ENCODE data around the gene MPRIP. TPM values are rescaled to one million over a fixed set of nuclear protein-coding genes. Genes with fewer than 3 reads are reported as not detected.
"Not testable (repeated sequence)": the region's sequence is repeated elsewhere in the genome, so short reads cannot be mapped to it uniquely, and the experiment has no call there.

MPRIP gene
- total RNA-seq, 1 experiment from 2014 or later = 73.9 TPM

DNA sequence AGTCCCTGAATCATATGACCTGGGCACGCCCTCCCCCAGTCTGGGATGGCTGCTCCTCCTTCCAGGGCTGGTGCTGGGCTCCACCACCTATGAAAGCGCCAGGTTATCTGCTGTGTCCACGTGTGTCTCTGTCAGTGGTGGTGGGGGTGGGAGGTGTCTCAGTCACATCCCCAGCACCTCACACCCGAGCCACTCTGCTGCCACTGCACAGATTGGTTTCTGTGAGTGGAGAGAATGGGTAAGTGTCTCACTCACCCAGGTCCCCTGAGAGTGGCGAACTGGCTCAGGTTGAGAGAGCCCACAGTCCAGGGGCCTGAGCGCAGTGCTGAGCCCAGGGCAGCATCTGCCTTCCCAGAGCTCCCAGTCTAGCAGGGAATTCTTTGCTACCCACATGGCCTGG is 84.9 kb downstream of the MPRIP start:
- Histone ChIP-seq H3K4me3 (ENCODE audit: insufficient read depth, low read depth, low read length) (no peak overlapping the region), H3K27me3 (ENCODE audit: control insufficient read depth, insufficient read depth, low read length) (no peaks in the 10 kb centered on the region), H3K36me3 (replicated peaks; ENCODE audit: control insufficient read depth, insufficient read depth, low read length) (peaks cover 10% of the 10 kb centered on the region)
- DNase-seq = no peak

DNA sequence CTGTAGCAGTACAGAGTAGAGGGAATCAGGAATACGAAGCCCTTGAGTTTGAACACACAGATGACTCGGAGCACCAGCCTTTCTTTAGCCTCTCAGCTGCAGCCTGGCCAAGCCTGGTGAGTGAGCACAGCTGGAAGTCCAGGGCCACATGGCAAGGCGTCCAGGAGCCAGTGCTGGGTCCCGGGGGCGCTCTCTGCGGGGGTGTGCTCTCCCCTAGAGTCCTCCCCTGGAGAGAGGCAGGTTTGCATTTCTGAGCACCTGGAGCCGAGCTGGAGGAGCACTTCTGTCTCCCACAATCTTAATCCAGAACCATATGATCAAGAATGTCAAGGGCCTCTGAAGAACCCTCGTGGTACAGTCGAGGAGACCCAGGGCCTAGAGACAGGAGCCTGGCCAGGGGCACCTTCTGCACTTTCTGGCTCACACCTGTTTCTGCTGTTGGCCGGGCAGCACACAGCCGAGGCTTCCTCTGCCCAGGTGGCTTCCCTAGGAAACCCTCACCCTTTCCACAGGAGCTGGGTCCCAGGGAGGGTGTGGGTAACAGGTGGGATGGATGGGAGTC is 85.6 kb downstream of the MPRIP start:
- Histone ChIP-seq H3K36me3 (replicated peaks; ENCODE audit: control insufficient read depth, insufficient read depth, low read length) (peaks cover 11% of the 10 kb centered on the region), H3K4me3 (ENCODE audit: insufficient read depth, low read depth, low read length) (no peak overlapping the region), H3K27me3 (ENCODE audit: control insufficient read depth, insufficient read depth, low read length) (no peaks in the 10 kb centered on the region)
- DNase-seq = no peak

DNA sequence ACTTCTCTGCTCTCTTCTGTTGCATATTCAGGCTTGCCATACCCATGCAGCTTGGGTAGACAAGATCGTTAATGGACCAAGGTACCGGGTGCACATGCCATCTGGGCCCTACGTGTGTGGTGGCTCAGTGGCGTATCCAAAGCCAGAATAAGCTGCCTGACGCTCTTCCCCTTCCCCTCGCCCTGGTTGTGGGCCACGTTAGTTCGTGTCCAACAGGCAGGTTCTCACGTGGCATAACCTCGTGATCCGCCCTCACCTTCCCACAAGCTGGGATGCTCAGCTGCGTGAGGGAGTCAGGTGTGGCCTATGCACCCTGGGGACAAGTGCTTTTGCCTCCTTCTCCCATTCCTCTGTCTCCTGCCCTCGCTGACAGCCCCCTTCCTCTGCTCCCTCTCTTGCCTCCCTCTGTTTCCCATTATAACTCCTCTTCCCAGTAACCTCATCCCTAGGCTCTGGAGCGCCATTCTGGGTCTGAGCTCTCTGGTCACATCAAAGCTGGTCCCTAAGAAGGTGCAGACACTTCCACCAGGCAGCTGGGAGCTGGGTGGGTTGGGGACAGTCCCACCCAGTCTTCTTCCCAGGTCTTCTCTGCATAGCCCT is 86.3 kb downstream of the MPRIP start:
- Histone ChIP-seq H3K27me3 (ENCODE audit: control insufficient read depth, insufficient read depth, low read length) (no peaks in the 10 kb centered on the region), H3K4me3 (ENCODE audit: insufficient read depth, low read depth, low read length) (no peak overlapping the region), H3K36me3 (replicated peaks; ENCODE audit: control insufficient read depth, insufficient read depth, low read length) (peaks cover 11% of the 10 kb centered on the region)
- no peak for DNase-seq

DNA sequence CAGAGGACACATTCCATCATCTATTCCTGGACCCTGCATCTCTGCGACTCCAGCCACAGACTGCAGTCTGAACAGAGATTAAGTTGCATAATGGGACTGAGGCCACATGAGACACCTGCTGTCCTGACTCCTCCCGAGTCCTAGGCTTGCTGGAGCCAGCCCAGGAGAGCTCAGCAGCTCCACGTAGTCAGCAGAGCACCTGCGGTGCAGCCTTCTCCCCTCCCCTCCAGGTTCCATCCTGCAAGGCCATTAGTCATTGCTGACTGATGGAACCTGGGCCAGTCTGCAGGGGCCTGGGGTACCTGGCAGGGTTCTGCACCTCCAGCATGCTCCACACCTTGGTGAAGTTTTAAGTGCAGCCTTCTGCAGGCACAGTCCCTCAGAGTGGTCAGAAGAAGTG is 87.2 kb downstream of the MPRIP start:
- no peaks in the 10 kb centered on the region for H3K27me3 ChIP-seq (ENCODE audit: control insufficient read depth, insufficient read depth, low read length)
- H3K4me3 ChIP-seq (ENCODE audit: insufficient read depth, low read depth, low read length) = no peak overlapping the region
- DNase-seq = no peak
- H3K36me3 ChIP-seq (replicated peaks; ENCODE audit: control insufficient read depth, insufficient read depth, low read length) = peaks cover 11% of the 10 kb centered on the region

DNA sequence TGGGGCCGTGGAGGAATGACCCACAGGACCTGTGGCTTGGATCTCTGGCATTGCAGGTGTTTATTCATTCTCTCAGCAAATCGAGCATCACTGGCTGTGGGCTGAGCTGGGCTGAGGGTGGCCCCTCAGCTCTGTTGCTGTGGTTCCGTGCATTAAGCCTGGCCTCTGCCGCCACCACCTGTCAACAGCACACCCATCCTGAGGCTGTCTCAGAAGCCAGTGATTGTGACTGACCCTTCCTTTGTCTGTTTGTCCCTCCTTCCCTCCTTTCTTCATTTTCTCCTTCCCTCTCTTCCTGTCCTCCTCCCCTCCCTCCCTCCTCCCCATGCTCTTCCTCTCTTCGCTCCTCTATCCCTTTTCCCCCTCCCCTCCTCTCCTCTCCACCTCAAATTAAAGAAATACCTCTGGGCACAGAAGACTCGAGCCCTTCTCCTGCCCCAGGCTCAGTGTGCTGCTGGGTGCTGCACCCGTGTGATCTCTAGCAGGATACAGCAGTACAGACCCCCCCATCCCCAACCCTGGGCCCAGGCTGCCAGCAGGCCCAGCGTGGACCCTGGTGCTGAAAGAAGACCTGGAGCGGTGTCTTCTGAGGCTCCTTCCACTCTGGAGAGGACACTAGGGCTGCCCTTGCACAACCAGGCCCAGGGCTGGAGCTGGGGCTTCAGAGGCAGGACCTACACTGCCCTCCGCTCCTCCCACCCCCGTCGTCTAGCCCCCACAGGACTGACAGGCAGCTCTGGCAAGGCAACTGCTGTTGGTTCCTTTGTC is 88.0 kb downstream of the MPRIP start:
- Histone ChIP-seq H3K36me3 (replicated peaks; ENCODE audit: control insufficient read depth, insufficient read depth, low read length) (peaks cover 12% of the 10 kb centered on the region), H3K27me3 (ENCODE audit: control insufficient read depth, insufficient read depth, low read length) (no peaks in the 10 kb centered on the region), H3K4me3 (ENCODE audit: insufficient read depth, low read depth, low read length) (no peak overlapping the region)
- DNase-seq = no peak

DNA sequence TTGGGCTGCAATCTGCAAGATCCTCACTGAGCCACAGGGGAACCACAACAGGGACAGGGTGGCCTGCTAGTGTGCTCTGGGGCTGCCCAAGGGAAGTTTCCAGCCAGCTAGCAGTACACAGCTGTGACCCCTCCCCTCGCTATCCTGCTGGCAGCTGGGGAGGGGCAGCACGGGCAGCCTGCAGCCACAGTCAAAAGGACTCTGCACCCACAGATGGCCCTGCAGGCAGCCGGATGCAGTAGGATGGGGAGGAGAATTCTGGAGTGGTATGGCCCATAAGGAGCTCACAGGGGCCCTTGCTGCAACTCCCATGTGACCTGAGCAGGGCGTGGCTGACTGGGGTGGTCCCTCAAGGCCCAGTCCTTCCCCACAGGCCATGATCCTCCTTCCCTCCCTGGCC is 89.6 kb downstream of the MPRIP start:
- peaks cover 14% of the 10 kb centered on the region for H3K36me3 ChIP-seq (replicated peaks; ENCODE audit: control insufficient read depth, insufficient read depth, low read length)
- no peaks in the 10 kb centered on the region for H3K27me3 ChIP-seq (ENCODE audit: control insufficient read depth, insufficient read depth, low read length)
- DNase-seq = no peak
- no peak overlapping the region for H3K4me3 ChIP-seq (ENCODE audit: insufficient read depth, low read depth, low read length)

DNA sequence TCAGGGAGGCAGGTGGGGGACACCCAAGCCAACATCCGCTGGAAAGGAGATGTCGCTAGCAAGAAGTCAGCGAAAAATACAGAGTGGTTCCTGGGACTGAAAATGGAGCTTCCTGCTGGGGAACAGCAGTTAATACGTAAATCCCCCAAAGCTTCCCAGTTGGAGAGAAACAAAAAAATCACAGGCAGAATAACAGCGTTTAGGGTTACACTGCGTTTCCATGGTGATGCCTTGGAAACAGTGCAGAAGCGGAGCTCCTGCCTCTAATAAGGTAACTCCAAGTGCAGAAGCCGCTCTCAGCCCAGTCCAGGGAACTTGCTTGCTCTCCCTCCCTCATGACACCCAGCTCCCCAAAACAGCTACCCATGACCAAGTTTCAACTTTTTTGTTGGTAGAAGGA is 90.5 kb downstream of the MPRIP start:
- no peaks in the 10 kb centered on the region for H3K27me3 ChIP-seq (ENCODE audit: control insufficient read depth, insufficient read depth, low read length)
- peaks cover 17% of the 10 kb centered on the region for H3K36me3 ChIP-seq (replicated peaks; ENCODE audit: control insufficient read depth, insufficient read depth, low read length)
- DNase-seq = no peak
- no peak overlapping the region for H3K4me3 ChIP-seq (ENCODE audit: insufficient read depth, low read depth, low read length)

DNA sequence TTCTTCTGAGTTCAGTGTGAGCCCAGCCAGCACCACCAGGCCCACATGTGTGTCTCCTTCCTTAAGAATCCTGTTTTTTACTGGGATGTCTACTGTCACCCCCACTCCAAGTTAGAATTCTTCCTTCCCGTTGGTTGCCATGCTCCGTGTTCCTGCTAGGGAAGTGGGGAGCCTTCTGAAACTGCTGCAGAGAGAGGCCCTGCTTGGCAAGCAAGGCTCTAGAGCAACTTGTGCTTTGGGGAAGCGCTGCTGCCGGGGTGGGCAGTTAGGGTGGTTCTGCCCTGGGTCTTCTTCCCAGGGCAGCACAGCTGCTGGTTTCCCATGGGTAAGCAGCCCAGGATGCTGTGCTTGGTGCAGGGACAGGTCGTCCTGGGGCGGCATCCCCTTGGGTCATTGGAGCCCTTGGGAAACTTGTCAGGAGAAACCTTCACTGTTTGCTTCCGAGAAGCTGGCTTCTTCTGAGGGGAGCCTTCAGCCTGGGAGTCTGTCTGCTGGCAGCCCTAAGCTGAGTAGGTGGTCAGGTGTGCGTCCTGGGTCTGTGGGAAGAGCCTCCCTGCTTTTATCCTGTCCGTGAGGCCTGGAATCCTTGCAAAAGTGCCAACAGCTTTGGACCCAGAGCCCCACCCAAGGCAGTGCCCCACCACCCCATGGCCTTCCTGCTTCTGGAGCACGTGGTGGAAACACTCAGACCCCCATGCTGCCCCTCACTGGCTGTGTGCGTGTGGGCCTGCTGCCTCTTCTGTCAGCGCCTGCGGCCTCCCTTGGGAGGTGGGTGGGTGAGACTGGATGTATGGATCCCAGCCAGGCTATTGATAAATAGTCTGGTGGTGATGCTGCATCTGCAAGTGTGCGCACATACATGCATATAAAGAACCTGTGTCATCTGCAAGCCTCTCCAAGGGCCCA is 92.0 kb downstream of the MPRIP start:
- Histone ChIP-seq H3K27me3 (ENCODE audit: control insufficient read depth, insufficient read depth, low read length) (no peaks in the 10 kb centered on the region), H3K36me3 (replicated peaks; ENCODE audit: control insufficient read depth, insufficient read depth, low read length) (peaks cover 17% of the 10 kb centered on the region)

DNA sequence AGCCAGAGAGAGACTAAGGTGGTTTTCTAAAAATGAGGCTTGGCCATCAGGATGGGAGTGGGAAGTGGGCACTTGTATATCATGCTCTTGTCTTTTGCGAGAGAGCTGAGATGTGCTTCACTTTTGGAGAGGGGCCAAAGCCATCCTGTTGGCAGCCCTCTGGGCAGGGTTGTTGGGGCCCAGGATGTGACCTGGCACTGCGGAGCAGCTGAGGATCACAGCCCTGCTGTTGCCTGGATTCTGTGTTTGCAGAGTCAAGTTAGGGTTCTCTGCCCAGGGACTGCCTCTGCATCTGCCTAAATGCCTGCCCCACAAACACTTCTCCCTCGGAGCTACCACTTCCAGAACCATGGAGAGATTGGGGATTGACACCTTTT is 92.7 kb downstream of the MPRIP start:
- no peak for DNase-seq
- Histone ChIP-seq H3K27me3 (ENCODE audit: control insufficient read depth, insufficient read depth, low read length) (no peaks in the 10 kb centered on the region), H3K36me3 (replicated peaks; ENCODE audit: control insufficient read depth, insufficient read depth, low read length) (peaks cover 17% of the 10 kb centered on the region), H3K4me3 (ENCODE audit: insufficient read depth, low read depth, low read length) (no peak overlapping the region)

More for the DNA sequence above, 92.0 kb downstream of the MPRIP start:
- no peak overlapping the region for H3K4me3 ChIP-seq (ENCODE audit: insufficient read depth, low read depth, low read length)
- no peak for DNase-seq

DNA sequence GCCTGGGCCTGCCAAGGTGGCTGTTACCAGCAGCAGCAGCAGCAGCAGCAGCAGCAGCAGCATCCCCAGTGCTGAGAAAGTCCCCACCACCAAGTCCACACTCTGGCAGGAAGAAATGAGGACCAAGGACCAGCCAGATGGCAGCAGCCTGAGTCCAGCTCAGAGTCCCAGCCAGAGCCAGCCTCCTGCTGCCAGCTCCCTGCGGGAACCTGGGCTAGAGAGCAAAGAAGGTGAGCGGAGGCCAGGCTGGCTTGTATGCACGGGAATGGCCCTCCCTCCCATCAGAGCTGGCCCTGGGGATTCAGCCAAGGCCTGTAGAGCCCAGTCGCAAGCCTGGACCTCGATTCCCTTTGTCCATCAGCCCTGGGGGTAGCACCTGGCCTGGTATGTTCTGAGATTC is 94.0 kb downstream of the MPRIP start:
- H3K4me3 ChIP-seq (ENCODE audit: insufficient read depth, low read depth, low read length); H3K27me3 ChIP-seq (ENCODE audit: control insufficient read depth, insufficient read depth, low read length); DNase-seq: not testable (repeated sequence)
- H3K36me3 ChIP-seq (replicated peaks; ENCODE audit: control insufficient read depth, insufficient read depth, low read length) = peaks cover 13% of the 10 kb centered on the region

DNA sequence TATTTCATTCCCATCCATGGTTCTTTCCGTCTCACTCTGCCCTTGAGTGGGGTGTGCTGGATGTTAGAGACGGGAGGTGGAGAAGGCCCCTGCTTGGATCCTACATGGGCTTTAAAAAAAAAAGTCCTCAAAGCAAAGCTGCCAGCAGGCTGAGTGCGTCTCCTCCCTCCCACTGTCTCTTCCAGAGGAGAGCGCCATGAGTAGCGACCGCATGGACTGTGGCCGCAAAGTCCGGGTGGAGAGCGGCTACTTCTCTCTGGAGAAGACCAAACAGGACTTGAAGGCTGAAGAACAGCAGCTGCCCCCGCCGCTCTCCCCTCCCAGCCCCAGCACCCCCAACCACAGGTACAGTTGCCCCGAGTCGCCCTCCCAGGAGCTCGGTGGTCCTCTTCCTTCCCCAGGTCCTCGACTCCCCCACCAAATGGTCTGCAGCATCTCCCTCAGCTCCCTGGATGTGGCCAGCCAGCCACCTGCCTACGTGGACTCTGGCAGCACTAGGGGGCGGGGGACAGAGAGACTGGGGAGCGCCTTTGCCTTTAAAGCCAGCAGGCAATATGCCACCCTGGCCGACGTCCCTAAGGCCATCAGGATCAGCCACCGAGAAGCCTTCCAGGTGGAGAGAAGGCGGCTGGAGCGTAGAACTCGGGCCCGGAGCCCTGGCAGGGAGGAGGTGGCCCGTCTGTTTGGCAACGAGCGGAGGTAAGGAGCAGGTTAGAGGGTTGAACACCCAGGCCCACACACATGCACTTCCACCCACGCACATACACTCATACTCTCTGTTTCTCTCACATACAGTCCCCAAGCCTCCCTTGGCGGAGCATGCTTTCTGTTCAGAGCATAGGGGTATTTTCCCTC is 95.7 kb downstream of the MPRIP start:
- H3K27me3 ChIP-seq (ENCODE audit: control insufficient read depth, insufficient read depth, low read length) = no peaks in the 10 kb centered on the region
- H3K4me3 ChIP-seq (ENCODE audit: insufficient read depth, low read depth, low read length) = no peak overlapping the region
- no peak for DNase-seq
- peaks cover 14% of the 10 kb centered on the region for H3K36me3 ChIP-seq (replicated peaks; ENCODE audit: control insufficient read depth, insufficient read depth, low read length)

DNA sequence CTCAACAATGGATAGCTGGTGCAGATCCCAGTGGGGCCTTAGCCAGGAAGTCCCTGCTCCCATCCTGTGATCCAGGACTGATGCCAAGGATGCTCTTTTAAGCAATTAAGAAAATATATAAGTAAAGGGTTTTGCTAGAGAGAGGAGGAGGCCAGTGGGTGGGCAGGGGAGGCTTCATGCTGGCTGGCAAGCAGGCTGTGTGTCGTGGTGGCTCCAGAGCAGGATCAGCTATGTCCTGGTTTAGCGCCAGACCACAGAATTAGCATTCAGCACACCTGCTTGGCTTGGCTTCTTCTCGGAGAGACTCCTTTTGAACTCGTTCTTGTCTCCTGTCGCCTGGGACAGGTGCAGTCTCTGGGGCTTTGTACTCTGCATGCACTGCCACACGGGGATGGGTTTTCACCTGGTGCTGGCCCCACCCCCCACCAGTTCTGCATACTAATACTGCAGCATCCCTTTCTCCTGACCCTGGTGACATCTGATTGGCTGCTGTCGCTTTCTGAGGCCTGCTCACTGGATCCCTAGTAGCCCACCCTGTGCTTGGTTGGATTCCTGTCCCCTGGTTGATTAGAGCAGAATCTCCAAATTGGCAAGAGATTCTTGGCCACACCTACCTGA is 97.8 kb downstream of the MPRIP start:
- Histone ChIP-seq H3K4me3 (ENCODE audit: insufficient read depth, low read depth, low read length) (no peak overlapping the region), H3K27me3 (ENCODE audit: control insufficient read depth, insufficient read depth, low read length) (no peaks in the 10 kb centered on the region), H3K36me3 (replicated peaks; ENCODE audit: control insufficient read depth, insufficient read depth, low read length) (peaks cover 19% of the 10 kb centered on the region)
- DNase-seq = peak; percentile 84

DNA sequence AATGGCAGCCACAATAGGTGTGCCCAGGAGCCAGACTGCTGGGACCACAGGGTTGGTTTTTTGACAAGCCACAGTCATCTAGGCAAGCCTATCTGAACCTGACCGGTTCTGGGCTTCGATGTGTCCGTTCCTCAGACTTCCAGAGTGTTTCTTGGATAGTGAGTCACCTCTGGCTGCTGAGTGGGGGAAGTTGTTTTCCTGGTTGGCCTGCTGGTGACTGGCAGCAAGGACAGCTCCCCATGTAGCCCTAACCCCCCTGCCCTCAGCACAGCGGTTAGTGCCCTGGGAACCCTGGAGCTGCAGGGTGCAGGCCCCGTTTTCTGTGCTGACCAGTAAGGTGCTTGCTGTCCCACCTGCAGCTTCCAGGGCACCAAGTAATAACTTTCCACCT is 98.3 kb downstream of the MPRIP start:
- Histone ChIP-seq H3K36me3 (replicated peaks; ENCODE audit: control insufficient read depth, insufficient read depth, low read length) (peaks cover 19% of the 10 kb centered on the region), H3K27me3 (ENCODE audit: control insufficient read depth, insufficient read depth, low read length) (no peaks in the 10 kb centered on the region), H3K4me3 (ENCODE audit: insufficient read depth, low read depth, low read length) (no peak overlapping the region)
- no peak for DNase-seq
